CD4-positive, alpha-beta T cell (primary cell): ENCODE measurements around the gene COG2. TPM values are rescaled to one million over a fixed set of nuclear protein-coding genes. Genes with fewer than 3 reads are reported as not detected.

Experiments used
- ATAC-seq: fragments of 200-7000 bp; cut with Tn5 transposase; one replicate; pipeline ENCODE4 v1.10.0; 2022; ENCODE audit warnings: mild to moderate bottlenecking; ENCODE audit not compliant: poor library complexity
- CTCF ChIA-PET: fragments of 350-600 bp; sonication (Branson Sonifier 250); formaldehyde crosslinking; loops from one replicate; lab custom pipeline; 2021; ENCODE audit warnings: antibody characterized with exemption, inconsistent platforms; lab: Charles Lee
- POLR2A ChIA-PET: fragments of 350-600 bp; sonication (Branson Sonifier 250); formaldehyde crosslinking; loops from one replicate; lab custom pipeline; 2021; ENCODE audit warnings: antibody characterized with exemption, inconsistent platforms; lab: Charles Lee
- DNase-seq, 14 experiments: peaks; one replicate each; pipeline ENCODE4 v3.0.0-alpha.2; 2013 to 2020; ENCODE audit warnings: mixed read lengths in 2 of 14
- H3K27ac ChIP-seq, 2 donors: one replicate each; pipeline versions ENCODE4 v1.5.1 to v1.7.0; 2013; ENCODE audit warnings: low read length in 2 of 2, low read depth in 1 of 2, mild to moderate bottlenecking in 1 of 2
- H3K27me3 ChIP-seq, 2 experiments: 1 replicate in 1 of 2; 2 replicates in 1 of 2; pipeline versions ENCODE4 v1.6.1 to v1.7.0; 2013; ENCODE audit warnings: low read length in 2 of 2, control low read depth in 1 of 2, mild to moderate bottlenecking in 1 of 2, moderate library complexity in 1 of 2; ENCODE audit not compliant: insufficient read depth in 2 of 2, control insufficient read depth in 1 of 2
- H3K36me3 ChIP-seq: one replicate; pipeline ENCODE4 v1.6.1; 2013; ENCODE audit warnings: low read length, control low read depth; ENCODE audit not compliant: insufficient read depth
- H3K4me1 ChIP-seq: one replicate; pipeline ENCODE4 v1.6.1; 2013; ENCODE audit warnings: low read length, control low read depth; ENCODE audit not compliant: insufficient read depth
- H3K4me3 ChIP-seq: one replicate; pipeline ENCODE4 v1.5.1; 2013; ENCODE audit warnings: mild to moderate bottlenecking, low read length, moderate library complexity
- H3K9me3 ChIP-seq, 2 experiments: 1 replicate in 1 of 2; 2 replicates in 1 of 2; pipeline versions ENCODE4 v1.6.1 to v1.7.0; 2013; ENCODE audit warnings: low read length in 2 of 2, mild to moderate bottlenecking in 2 of 2, control low read depth in 1 of 2, moderate library complexity in 1 of 2; ENCODE audit not compliant: control insufficient read depth in 1 of 2, insufficient read depth in 1 of 2
- H3K27ac Mint-ChIP-seq: one replicate; pipeline ENCODE4 v1.8.0; 2020; ENCODE audit warnings: mixed read lengths
- H3K27me3 Mint-ChIP-seq: one replicate; pipeline ENCODE4 v1.8.0; 2021; ENCODE audit warnings: mixed read lengths
- H3K36me3 Mint-ChIP-seq: one replicate; pipeline ENCODE4 v1.8.0; 2021; ENCODE audit warnings: low read depth, mixed read lengths
- H3K4me1 Mint-ChIP-seq: one replicate; pipeline ENCODE4 v1.8.0; 2021; ENCODE audit warnings: low read depth, mixed read lengths
- H3K4me3 Mint-ChIP-seq: one replicate; pipeline ENCODE4 v1.8.0; 2020; ENCODE audit warnings: mild to moderate bottlenecking, mixed read lengths
- H3K9me3 Mint-ChIP-seq: one replicate; pipeline ENCODE4 v1.8.0; 2020; ENCODE audit warnings: mixed read lengths
- CTCF ChIP-seq: fragments of 200-600 bp; IDR thresholded peaks from one replicate; pipeline ENCODE4 v1.8.0; 2022; ENCODE audit warnings: antibody characterized with exemption, mild to moderate bottlenecking
- intact Hi-C, 2 experiments: fragments of 100-400 bp; cut with DNase I in 1 of 2; cut with micrococcal nuclease in 1 of 2; formaldehyde crosslinking; loops; one replicate each; pipeline versions ENCODE4 v1.15.1 to v1.9.0; 2023 to 2025; cut with DNase I, micrococcal nuclease
- total RNA-seq, 174 experiments: library from RNA in 2 of 174; stranded (reverse) in 2 of 174; gene quantifications; one replicate each; pipeline ENCODE4 v1.2.3 and lab custom pipeline; 2021 to 2026

Gene COG2
- total RNA-seq, 2 experiments from 2014 or later, result 17.3 to 21.4 TPM

DNA sequence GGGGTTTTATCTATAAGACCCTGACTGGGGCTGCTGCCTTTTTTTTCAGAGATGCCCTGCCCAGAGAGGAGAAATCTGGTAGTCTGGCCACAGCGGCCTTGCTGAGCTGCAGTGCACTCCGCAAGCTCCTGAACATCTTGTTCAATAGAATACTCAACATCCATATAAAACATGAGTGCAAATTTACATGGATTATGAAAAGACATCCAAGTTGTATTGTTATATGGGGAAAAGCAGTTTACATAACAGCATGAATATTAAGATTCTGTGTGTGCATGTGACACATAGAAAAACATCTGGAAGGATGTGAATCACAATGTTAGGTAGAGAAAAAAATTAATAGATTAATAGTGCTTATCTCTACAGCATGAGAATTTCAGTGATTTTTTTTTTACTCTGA lies 16.4 kb downstream of the COG2 start:
- ATAC-seq (no peak), DNase-seq (no peak)
- Mint-ChIP-seq H3K4me3 (no peak overlapping the region), H3K27me3 (no peaks in the 10 kb centered on the region), H3K4me1 (peaks cover 42% of the 10 kb centered on the region), H3K9me3 (peaks cover 2% of the 10 kb centered on the region), H3K27ac (no peak overlapping the region), H3K36me3 (peaks cover 68% of the 10 kb centered on the region)
- H3K4me3 ChIP-seq, result no peak overlapping the region
- ChIA-PET POLR2A (no interaction called here), CTCF (no interaction called here)
- H3K27ac ChIP-seq, result no peak overlapping the region
- no peak for TF ChIP-seq CTCF
- intact Hi-C loops, result no loop called here
- H3K36me3 ChIP-seq, result peaks cover 41% of the 10 kb centered on the region
- no peaks in the 10 kb centered on the region for H3K4me1 ChIP-seq
- no peaks in the 10 kb centered on the region for H3K27me3 ChIP-seq
- no peaks in the 10 kb centered on the region for H3K9me3 ChIP-seq

DNA sequence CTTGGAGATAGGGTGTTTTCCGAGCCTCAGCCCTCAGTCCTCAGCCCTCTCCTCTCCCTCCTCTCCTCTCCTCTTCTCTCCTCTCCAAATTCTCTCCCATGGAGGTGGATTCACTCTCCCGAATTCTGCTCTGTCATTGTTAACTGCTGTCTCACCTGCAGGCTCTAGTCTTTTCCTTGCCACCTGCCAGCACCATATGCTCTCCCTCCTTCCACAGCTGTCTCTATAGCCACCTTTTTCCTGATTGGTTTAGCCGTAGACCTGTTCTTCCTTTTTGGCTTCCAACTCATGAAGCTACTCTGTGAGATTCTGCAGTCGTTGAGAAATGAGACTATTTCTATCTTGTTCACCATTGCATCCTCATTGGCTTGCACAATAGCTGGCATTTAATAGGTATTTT lies 19.7 kb downstream of the COG2 start:
- no peaks in the 10 kb centered on the region for H3K9me3 Mint-ChIP-seq
- intact Hi-C loops, result no loop called here
- TF ChIP-seq CTCF, result no peak
- no peaks in the 10 kb centered on the region for H3K27me3 Mint-ChIP-seq
- ChIA-PET POLR2A (no interaction called here), CTCF (no interaction called here)
- Histone ChIP-seq H3K9me3 (no peaks in the 10 kb centered on the region), H3K27ac (no peak overlapping the region), H3K36me3 (peaks cover 69% of the 10 kb centered on the region), H3K4me3 (no peak overlapping the region), H3K4me1 (no peaks in the 10 kb centered on the region), H3K27me3 (no peaks in the 10 kb centered on the region)
- H3K4me1 Mint-ChIP-seq, result peaks cover 9% of the 10 kb centered on the region
- no peak overlapping the region for H3K4me3 Mint-ChIP-seq
- H3K36me3 Mint-ChIP-seq, result peaks cover 82% of the 10 kb centered on the region
- ATAC-seq (no peak), DNase-seq (no peak)
- H3K27ac Mint-ChIP-seq, result no peak overlapping the region

- ChIA-PET CTCF (interaction anchor here (1.5 kb wide), 1 partner anchor 11 kb away, joined by 4 read pairs; no protein-coding TSS in a partner anchor), POLR2A (no interaction called here)
- H3K27ac Mint-ChIP-seq, result no peak overlapping the region
- H3K36me3 Mint-ChIP-seq, result peaks cover 87% of the 10 kb centered on the region
- Histone ChIP-seq H3K36me3 (peaks cover 85% of the 10 kb centered on the region), H3K4me1 (no peaks in the 10 kb centered on the region), H3K27me3 (no peaks in the 10 kb centered on the region), H3K9me3 (no peaks in the 10 kb centered on the region), H3K4me3 (no peak overlapping the region), H3K27ac (no peak overlapping the region)
- ATAC-seq, result no peak
- no peaks in the 10 kb centered on the region for H3K27me3 Mint-ChIP-seq
- no peaks in the 10 kb centered on the region for H3K9me3 Mint-ChIP-seq
- H3K4me1 Mint-ChIP-seq, result no peaks in the 10 kb centered on the region
- intact Hi-C loops, result no loop called here
- no peak for TF ChIP-seq CTCF
- DNase-seq, result no peak
- no peak overlapping the region for H3K4me3 Mint-ChIP-seq
Measured at GRCh38 chr1:230668227-230668626, 25.9 kb downstream of the COG2 start.
